ENCODE data around the gene IGFBP5.

Gene IGFBP5

DNA sequence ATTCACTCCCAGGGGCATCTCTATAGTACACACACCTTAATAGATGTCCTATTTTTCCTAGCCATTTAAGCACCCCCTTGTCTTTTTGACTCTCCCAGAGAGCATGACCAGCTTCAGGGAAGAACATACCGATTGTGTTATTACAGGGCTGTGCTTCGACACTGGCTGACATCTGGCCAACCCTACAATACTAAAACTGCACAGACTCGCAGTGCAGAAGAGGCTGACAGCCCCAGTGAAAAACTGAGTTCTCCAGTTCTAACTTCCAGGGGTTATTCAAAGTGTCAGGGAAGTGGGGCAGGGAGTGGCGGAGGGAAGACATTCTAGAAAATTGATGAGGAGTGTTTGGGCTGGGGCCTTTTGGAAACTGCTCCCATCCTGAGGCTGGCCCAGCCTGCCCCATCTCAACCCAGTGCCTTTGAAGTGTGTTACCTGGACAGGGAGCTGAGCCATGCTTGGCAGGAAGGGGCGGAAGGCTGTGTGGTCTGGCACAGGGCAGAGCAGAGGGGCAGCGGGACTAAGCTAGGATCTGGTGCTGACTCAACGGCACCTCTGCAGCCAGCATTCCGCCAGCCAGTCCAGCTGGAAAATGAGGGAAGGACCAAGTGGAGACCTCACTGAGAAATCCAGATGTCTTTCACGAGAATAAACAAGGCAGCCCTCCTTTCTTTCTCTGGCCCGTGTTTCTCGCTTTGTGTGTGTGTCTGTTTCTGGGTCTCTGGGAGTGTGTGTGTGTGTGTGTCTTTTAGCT is 15.4 kb upstream of the IGFBP5 start:
- TF ChIP-seq, protein P1, sequence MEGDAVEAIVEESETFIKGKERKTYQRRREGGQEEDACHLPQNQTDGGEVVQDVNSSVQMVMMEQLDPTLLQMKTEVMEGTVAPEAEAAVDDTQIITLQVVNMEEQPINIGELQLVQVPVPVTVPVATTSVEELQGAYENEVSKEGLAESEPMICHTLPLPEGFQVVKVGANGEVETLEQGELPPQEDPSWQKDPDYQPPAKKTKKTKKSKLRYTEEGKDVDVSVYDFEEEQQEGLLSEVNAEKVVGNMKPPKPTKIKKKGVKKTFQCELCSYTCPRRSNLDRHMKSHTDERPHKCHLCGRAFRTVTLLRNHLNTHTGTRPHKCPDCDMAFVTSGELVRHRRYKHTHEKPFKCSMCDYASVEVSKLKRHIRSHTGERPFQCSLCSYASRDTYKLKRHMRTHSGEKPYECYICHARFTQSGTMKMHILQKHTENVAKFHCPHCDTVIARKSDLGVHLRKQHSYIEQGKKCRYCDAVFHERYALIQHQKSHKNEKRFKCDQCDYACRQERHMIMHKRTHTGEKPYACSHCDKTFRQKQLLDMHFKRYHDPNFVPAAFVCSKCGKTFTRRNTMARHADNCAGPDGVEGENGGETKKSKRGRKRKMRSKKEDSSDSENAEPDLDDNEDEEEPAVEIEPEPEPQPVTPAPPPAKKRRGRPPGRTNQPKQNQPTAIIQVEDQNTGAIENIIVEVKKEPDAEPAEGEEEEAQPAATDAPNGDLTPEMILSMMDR (IDR thresholded peaks at IDR 0.05; ENCODE audit: low read depth, low read length, missing control alignments): no peak
- peak; percentile 44 for DNase-seq (ENCODE audit: low read depth)
- H3K4me3 ChIP-seq (ENCODE audit: low read depth, low read length): no peak overlapping the region
- in situ Hi-C loops (cut with HindIII; ENCODE audit: low sequenced_read_pairs): no loop called here

DNA sequence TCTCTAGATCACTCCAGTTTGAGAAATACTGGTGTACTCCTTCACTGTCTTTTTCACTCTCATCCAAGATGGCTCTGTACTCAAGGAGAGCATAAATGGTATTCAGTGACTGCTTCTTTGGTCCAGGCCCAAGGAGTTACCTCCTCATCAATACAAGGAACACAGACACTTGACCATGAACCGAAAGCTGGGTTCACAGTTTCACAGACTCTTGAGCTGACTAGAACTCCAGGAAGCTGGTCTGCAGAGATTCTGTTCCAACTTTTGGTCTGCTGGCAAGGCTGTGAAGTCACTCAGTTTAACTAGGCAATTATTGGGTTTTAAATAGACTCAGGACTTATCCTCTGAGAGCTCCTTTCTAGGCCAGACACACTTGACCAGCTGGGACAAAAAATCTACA is 7.4 kb upstream of the IGFBP5 start:
- H3K4me3 ChIP-seq (ENCODE audit: low read depth, low read length): no peak overlapping the region
- in situ Hi-C loops (cut with HindIII; ENCODE audit: low sequenced_read_pairs): loop anchor here (10.0 kb wide), 1 partner anchor 792 kb away; no protein-coding TSS in a partner anchor
- DNase-seq (ENCODE audit: low read depth): no peak
- TF ChIP-seq, protein P1 (IDR thresholded peaks at IDR 0.05; ENCODE audit: low read depth, low read length, missing control alignments): no peak

DNA sequence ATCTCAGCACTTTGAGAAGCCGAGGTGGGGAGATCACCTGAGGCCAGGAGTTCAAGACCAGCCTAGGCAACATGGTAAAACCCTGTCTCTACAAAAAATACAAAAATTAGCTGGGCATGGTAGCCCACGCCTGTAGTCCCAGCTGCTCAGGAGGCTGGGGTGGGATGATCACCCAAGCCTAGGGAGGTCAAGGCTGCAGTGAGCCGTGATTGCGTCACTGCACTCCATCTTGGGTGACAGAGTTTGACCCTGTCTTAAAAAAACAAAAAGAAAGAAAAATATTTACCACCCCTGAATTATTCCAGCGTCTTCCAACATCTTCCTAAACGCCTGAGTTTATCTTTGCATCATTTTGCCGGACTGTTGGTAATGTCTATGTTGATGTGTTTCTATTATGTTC is 6.2 kb upstream of the IGFBP5 start:
- no peak overlapping the region for H3K4me3 ChIP-seq (ENCODE audit: low read depth, low read length)
- in situ Hi-C loops (cut with HindIII; ENCODE audit: low sequenced_read_pairs): loop anchor here (10.0 kb wide), 1 partner anchor 793 kb away; no protein-coding TSS in a partner anchor
- DNase-seq (ENCODE audit: low read depth): no peak
- TF ChIP-seq, protein P1 (IDR thresholded peaks at IDR 0.05; ENCODE audit: low read depth, low read length, missing control alignments): no peak

DNA sequence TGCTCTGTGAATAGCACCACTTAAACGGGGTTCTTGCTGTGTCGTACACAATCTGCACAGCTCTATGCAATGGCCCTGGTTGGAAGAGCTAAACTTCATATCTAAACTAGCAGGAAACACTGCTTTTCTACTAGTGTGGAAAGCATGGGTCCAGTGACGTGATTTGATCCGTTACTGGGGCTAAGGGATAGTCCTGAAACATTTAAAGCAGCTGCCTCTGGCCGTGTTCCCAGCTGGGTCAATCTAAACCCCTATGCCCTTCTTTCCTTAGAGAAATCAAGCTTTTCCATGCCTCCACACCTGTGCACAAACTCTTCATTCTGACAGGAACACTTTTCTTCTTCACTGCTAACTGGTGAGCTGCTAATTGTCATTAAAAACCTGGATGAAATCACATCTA is 5.4 kb upstream of the IGFBP5 start:
- H3K4me3 ChIP-seq (ENCODE audit: low read depth, low read length): no peak overlapping the region
- in situ Hi-C loops (cut with HindIII; ENCODE audit: low sequenced_read_pairs): loop anchor here (10.0 kb wide), 1 partner anchor 794 kb away; no protein-coding TSS in a partner anchor
- DNase-seq (ENCODE audit: low read depth): no peak
- TF ChIP-seq, protein P1 (IDR thresholded peaks at IDR 0.05; ENCODE audit: low read depth, low read length, missing control alignments): no peak

DNA sequence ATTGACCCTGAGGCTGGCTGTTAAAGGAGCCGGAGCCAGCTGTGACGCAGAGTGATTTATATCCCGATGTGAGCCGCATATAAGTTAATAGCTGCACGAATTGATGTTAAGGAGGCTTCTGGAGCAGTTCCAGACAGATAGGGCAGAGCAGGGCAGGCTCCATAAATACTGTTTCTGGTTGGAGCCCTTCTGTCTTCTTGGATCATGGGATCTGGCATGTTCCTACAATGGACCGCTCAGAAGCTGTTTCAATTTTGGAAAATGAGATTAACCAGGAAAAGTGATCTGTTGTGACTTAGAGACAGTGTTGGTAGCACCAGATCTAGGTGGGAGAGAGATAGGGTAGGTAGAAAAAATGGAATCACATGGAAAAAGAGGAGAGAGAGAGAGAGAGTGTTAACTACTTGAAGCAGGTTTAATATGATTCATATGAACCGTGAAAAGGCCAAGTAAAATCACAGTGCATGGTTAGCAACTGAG is 4.8 kb upstream of the IGFBP5 start:
- in situ Hi-C loops (cut with HindIII; ENCODE audit: low sequenced_read_pairs): loop anchor here (10.0 kb wide), 1 partner anchor 795 kb away; no protein-coding TSS in a partner anchor
- DNase-seq (ENCODE audit: low read depth): no peak
- TF ChIP-seq, protein P1 (IDR thresholded peaks at IDR 0.05; ENCODE audit: low read depth, low read length, missing control alignments): no peak
- H3K4me3 ChIP-seq (ENCODE audit: low read depth, low read length): no peak overlapping the region

DNA sequence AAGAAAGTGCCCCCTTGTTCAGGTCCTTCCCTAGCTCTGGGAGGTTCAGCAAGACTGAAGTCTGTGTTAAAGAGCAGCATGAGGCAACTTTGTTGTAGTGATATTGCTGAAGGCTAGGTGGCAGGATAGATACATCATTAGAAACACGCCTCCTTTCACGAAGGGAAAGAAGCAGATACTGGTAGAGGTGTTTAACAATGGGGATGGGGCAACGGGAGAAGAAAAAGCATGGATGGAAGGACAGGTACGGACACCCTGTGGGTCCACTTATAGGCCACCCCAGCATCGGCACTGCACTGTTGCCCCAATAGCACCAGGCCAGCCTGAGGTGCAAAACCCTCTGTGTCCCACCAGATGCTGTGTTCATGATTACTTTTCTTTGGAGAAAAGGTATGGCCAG is 3.5 kb upstream of the IGFBP5 start:
- no peak for DNase-seq (ENCODE audit: low read depth)
- in situ Hi-C loops (cut with HindIII; ENCODE audit: low sequenced_read_pairs): loop anchor here (5.0 kb wide), 2 partner anchors 463 to 813 kb away; no protein-coding TSS in a partner anchor
- TF ChIP-seq, protein P1 (IDR thresholded peaks at IDR 0.05; ENCODE audit: low read depth, low read length, missing control alignments): peak; percentile 73
- H3K4me3 ChIP-seq (ENCODE audit: low read depth, low read length): no peak overlapping the region
